NCI-H510A treated with DMSO at 0.1 percent for 48 hours (cell line): Measurements from ENCODE around the gene TMEFF2.

Source experiments
- DNase-seq: peaks from one replicate; lab custom pipeline; 2025; lab: John Stamatoyannopoulos, UW

TMEFF2 gene

GRCh38 chr2:191961556-191961955 lies 233.2 kb downstream of the TMEFF2 start:
- DNase-seq: no peak

- DNase-seq: peak; percentile 96
Measured at GRCh38 chr2:191959209-191959608, 235.5 kb downstream of the TMEFF2 start.

GRCh38 chr2:191957996-191958860 lies 236.5 kb downstream of the TMEFF2 start:
- DNase-seq: no peak

- DNase-seq: no peak
Measured at GRCh38 chr2:191954451-191954850, 240.3 kb downstream of the TMEFF2 start.

GRCh38 chr2:191952515-191953270 lies 242.0 kb downstream of the TMEFF2 start:
- no peak for DNase-seq

GRCh38 chr2:191951832-191952231 lies 242.9 kb downstream of the TMEFF2 start:
- no peak for DNase-seq

GRCh38 chr2:191951376-191951775 lies 243.4 kb downstream of the TMEFF2 start:
- no peak for DNase-seq

GRCh38 chr2:191950132-191950874 lies 244.4 kb downstream of the TMEFF2 start:
- DNase-seq: no peak

- no peak for DNase-seq
Measured at GRCh38 chr2:191947235-191947634, 247.5 kb downstream of the TMEFF2 start.

- no peak for DNase-seq
Measured at GRCh38 chr2:191946471-191947182, 248.1 kb downstream of the TMEFF2 start.

GRCh38 chr2:191945623-191946022 lies 249.1 kb downstream of the TMEFF2 start:
- no peak for DNase-seq

- no peak for DNase-seq
Measured at GRCh38 chr2:191942739-191943103, 252.0 kb downstream of the TMEFF2 start.

- DNase-seq: no peak
Measured at GRCh38 chr2:191942090-191942738, 252.5 kb downstream of the TMEFF2 start.

- no peak for DNase-seq
Measured at GRCh38 chr2:191941376-191941929, 253.3 kb downstream of the TMEFF2 start.

GRCh38 chr2:191938779-191939178 lies 256.0 kb downstream of the TMEFF2 start:
- no peak for DNase-seq

- no peak for DNase-seq
Measured at GRCh38 chr2:191936882-191937405, 257.8 kb downstream of the TMEFF2 start.

- peak; percentile 88 for DNase-seq
Measured at GRCh38 chr2:191935247-191935646, 259.5 kb downstream of the TMEFF2 start.

GRCh38 chr2:191933307-191934105 lies 261.2 kb downstream of the TMEFF2 start:
- DNase-seq: no peak

GRCh38 chr2:191932286-191932685 lies 262.4 kb downstream of the TMEFF2 start:
- no peak for DNase-seq

GRCh38 chr2:191931329-191931728 lies 263.4 kb downstream of the TMEFF2 start:
- DNase-seq: no peak
